ENCODE results near the gene SVIP.

Gene SVIP

GRCh38 chr11:22859756-22860155 lies 30.2 kb upstream of the SVIP start:
- no peak overlapping the region for H3K4me3 ChIP-seq (ENCODE audit: control insufficient read depth, low read depth, low read length)
- no peak for DNase-seq (ENCODE audit: low read depth)
- no peak for TF ChIP-seq CTCF (IDR thresholded peaks at IDR 0.05; ENCODE audit: control insufficient read depth, insufficient read depth, low read depth, low read length, missing control alignments)

GRCh38 chr11:22851477-22851876 lies 21.9 kb upstream of the SVIP start:
- TF ChIP-seq CTCF (IDR thresholded peaks at IDR 0.05; ENCODE audit: control insufficient read depth, insufficient read depth, low read depth, low read length, missing control alignments) = no peak
- DNase-seq (ENCODE audit: low read depth) = no peak
- H3K4me3 ChIP-seq (ENCODE audit: control insufficient read depth, low read depth, low read length) = no peak overlapping the region

GRCh38 chr11:22846726-22847125 lies 17.1 kb upstream of the SVIP start:
- TF ChIP-seq CTCF (IDR thresholded peaks at IDR 0.05; ENCODE audit: control insufficient read depth, insufficient read depth, low read depth, low read length, missing control alignments) = no peak

GRCh38 chr11:22832315-22833015 lies 2.9 kb upstream of the SVIP start:
- TF ChIP-seq CTCF (IDR thresholded peaks at IDR 0.05; ENCODE audit: control insufficient read depth, insufficient read depth, low read depth, low read length, missing control alignments) = no peak
- DNase-seq (ENCODE audit: low read depth) = no peak
- no peak overlapping the region for H3K4me3 ChIP-seq (ENCODE audit: control insufficient read depth, low read depth, low read length)

More at GRCh38 chr11:22846726-22847125, 17.1 kb upstream of the SVIP start:
- no peak for DNase-seq (ENCODE audit: low read depth)
- no peak overlapping the region for H3K4me3 ChIP-seq (ENCODE audit: control insufficient read depth, low read depth, low read length)

GRCh38 chr11:22830082-22830414 lies 447 bp upstream of the SVIP start:
- peak overlapping the region; percentile 67 for H3K4me3 ChIP-seq (ENCODE audit: control insufficient read depth, low read depth, low read length)
- DNase-seq (ENCODE audit: low read depth) = no peak
- no peak for TF ChIP-seq CTCF (IDR thresholded peaks at IDR 0.05; ENCODE audit: control insufficient read depth, insufficient read depth, low read depth, low read length, missing control alignments)

- no peak overlapping the region for H3K4me3 ChIP-seq (ENCODE audit: control insufficient read depth, low read depth, low read length)
- TF ChIP-seq CTCF (IDR thresholded peaks at IDR 0.05; ENCODE audit: control insufficient read depth, insufficient read depth, low read depth, low read length, missing control alignments) = no peak
- no peak for DNase-seq (ENCODE audit: low read depth)
Observed at GRCh38 chr11:22828373-22828772, 1.2 kb downstream of the SVIP start.
